Left lung (tissue), 10 donors: ENCODE data around the gene ARMH2. TPM values are rescaled to one million over a fixed set of nuclear protein-coding genes. Genes with fewer than 3 reads are reported as not detected.

Experiments used
- ATAC-seq: fragments of 200-7000 bp; cut with Tn5 transposase; one replicate; pipeline ENCODE4 v1.9.1; 2020; ENCODE audit warnings: moderate library complexity
- DNase-seq, 4 donors: peaks; one replicate each; pipeline ENCODE4 v3.0.0-alpha.2; 2013 to 2020
- H3K27ac ChIP-seq, 2 donors: fragments of 200-600 bp; sonication (generic) in 1 of 2; one replicate each; pipeline versions ENCODE4 v1.5.0 to v1.8.0; 2020 to 2021
- H3K27me3 ChIP-seq, 2 donors: fragments of 200-600 bp; sonication (generic) in 1 of 2; one replicate each; pipeline versions ENCODE4 v1.5.0 to v1.8.0; 2020 to 2021
- H3K36me3 ChIP-seq, 2 donors: fragments of 200-600 bp; sonication (generic) in 1 of 2; one replicate each; pipeline versions ENCODE4 v1.5.0 to v1.8.0; 2020 to 2021
- H3K4me1 ChIP-seq, 2 donors: fragments of 200-600 bp; one replicate each; pipeline ENCODE4 v1.8.0; 2021
- H3K4me3 ChIP-seq, 2 donors: fragments of 200-600 bp; sonication (generic) in 1 of 2; one replicate each; pipeline versions ENCODE4 v1.5.0 to v1.8.0; 2020 to 2021; ENCODE audit warnings: mild to moderate bottlenecking in 1 of 2
- H3K9me3 ChIP-seq, 2 donors: fragments of 200-600 bp; sonication (generic) in 1 of 2; one replicate each; pipeline versions ENCODE4 v1.5.0 to v1.8.0; 2020 to 2021
- intact Hi-C, 2 donors: fragments of 100-400 bp; cut with DNase I; formaldehyde crosslinking; loops; one replicate each; pipeline versions ENCODE4 v1.11.2 to v1.14.2; 2022
- polyA plus RNA-seq, 6 donors: library from polyadenylated mRNA; unstranded; fragments of 120-200 nt; gene quantifications; one replicate each; pipeline ENCODE4 v1.2.1, GENCODE V29; 2013; ENCODE audit not compliant: insufficient read length in 6 of 6
- total RNA-seq, 2 donors: library from RNA; stranded (reverse); fragmentation: NEBNext Ultra II Directional; extraction: Animal tissue kit (Norgen Biotek cat#: 25700); gene quantifications; one replicate each; pipeline ENCODE4 v1.2.1, GENCODE V29; 2021
- TF ChIP-seq, protein P1 (sequence below), 2 donors: fragments of 200-600 bp; sonication (generic) in 1 of 2; IDR thresholded peaks; one replicate each; pipeline versions ENCODE4 v1.5.0 to v1.8.0; 2021; ENCODE audit warnings: antibody characterized with exemption in 2 of 2
- donor health status: DM: no; HTN: yes; CAD: no.
- donor health status: DM: no; HTN: no; CAD: no.

The ARMH2 gene
- total and polyA plus RNA-seq, 8 donors = 0.40 to 0.72 (median 0.50) TPM; not detected in 5

DNA sequence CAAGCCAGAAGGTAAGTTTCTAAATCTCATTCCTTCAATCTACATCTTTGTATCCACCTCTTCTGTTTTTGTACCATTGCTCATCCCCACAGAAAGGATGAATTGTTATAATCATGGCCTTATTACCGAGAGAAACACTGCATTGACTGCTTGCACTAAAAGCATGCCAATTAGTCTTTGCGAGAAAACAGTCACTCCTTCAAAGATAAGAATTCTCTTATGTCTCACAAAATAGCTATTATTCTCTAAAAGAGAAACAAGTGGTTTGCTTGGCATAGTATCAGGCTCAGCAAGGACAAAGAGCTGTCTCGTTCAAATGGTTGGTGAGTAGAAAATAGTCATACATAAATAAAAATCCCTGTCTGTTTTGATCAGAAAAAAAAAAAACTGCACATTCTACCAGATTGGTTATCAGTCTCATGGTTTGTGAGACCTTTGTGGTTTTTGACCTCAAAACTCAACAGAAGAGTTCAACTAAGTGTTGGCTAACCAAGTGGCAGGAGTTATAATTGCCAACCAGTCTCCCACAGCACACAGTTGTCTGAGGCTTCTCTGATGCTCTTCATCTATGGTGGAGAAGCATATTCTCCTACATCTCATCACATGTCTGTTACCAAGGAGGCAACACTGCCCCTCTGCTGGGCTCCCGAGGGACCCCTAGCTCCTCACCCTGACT is 35.1 kb upstream of the ARMH2 start:
- TF ChIP-seq, protein P1, sequence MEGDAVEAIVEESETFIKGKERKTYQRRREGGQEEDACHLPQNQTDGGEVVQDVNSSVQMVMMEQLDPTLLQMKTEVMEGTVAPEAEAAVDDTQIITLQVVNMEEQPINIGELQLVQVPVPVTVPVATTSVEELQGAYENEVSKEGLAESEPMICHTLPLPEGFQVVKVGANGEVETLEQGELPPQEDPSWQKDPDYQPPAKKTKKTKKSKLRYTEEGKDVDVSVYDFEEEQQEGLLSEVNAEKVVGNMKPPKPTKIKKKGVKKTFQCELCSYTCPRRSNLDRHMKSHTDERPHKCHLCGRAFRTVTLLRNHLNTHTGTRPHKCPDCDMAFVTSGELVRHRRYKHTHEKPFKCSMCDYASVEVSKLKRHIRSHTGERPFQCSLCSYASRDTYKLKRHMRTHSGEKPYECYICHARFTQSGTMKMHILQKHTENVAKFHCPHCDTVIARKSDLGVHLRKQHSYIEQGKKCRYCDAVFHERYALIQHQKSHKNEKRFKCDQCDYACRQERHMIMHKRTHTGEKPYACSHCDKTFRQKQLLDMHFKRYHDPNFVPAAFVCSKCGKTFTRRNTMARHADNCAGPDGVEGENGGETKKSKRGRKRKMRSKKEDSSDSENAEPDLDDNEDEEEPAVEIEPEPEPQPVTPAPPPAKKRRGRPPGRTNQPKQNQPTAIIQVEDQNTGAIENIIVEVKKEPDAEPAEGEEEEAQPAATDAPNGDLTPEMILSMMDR (IDR thresholded peaks at IDR 0.05) = no peak
- no peaks in the 10 kb centered on the region for H3K27me3 ChIP-seq
- no peak for ATAC-seq

DNA sequence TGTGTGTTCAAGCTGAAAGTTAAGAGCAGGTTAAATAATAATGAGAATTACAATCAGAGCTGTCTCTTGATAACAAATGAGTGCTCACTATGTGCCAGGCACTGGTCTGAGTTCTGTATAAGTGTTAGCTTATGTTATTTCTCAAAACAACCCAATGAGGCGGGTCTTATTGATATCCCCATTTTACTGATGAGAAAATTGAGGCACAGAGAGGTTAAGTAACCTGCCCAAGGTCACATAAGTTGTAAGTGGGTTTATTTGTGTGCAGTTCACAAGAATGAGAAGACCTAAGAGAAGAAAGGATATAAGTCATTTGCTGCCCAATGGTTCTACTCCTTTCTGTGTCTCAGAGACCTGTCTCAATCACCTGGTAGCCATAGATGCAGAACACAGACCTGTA is 34.1 kb upstream of the ARMH2 start:
- Histone ChIP-seq H3K4me3 (no peak overlapping the region), H3K27me3 (no peaks in the 10 kb centered on the region), H3K4me1 (peaks cover 0 to 6% of the 10 kb centered on the region in 2 donors), H3K27ac (no peak overlapping the region), H3K9me3 (no peaks in the 10 kb centered on the region), H3K36me3 (peaks cover 0 to 90% of the 10 kb centered on the region in 2 donors)
- TF ChIP-seq, protein P1 (IDR thresholded peaks at IDR 0.05) = no peak
- intact Hi-C loops = no loop called here
- DNase-seq (no peak), ATAC-seq (no peak)

More for the DNA sequence above, 35.1 kb upstream of the ARMH2 start:
- Histone ChIP-seq H3K9me3 (no peaks in the 10 kb centered on the region), H3K4me1 (peaks cover 0 to 6% of the 10 kb centered on the region in 2 donors), H3K36me3 (peaks cover 0 to 90% of the 10 kb centered on the region in 2 donors), H3K27ac (no peak overlapping the region), H3K4me3 (no peak overlapping the region)
- DNase-seq = no peak
- intact Hi-C loops = no loop called here

DNA sequence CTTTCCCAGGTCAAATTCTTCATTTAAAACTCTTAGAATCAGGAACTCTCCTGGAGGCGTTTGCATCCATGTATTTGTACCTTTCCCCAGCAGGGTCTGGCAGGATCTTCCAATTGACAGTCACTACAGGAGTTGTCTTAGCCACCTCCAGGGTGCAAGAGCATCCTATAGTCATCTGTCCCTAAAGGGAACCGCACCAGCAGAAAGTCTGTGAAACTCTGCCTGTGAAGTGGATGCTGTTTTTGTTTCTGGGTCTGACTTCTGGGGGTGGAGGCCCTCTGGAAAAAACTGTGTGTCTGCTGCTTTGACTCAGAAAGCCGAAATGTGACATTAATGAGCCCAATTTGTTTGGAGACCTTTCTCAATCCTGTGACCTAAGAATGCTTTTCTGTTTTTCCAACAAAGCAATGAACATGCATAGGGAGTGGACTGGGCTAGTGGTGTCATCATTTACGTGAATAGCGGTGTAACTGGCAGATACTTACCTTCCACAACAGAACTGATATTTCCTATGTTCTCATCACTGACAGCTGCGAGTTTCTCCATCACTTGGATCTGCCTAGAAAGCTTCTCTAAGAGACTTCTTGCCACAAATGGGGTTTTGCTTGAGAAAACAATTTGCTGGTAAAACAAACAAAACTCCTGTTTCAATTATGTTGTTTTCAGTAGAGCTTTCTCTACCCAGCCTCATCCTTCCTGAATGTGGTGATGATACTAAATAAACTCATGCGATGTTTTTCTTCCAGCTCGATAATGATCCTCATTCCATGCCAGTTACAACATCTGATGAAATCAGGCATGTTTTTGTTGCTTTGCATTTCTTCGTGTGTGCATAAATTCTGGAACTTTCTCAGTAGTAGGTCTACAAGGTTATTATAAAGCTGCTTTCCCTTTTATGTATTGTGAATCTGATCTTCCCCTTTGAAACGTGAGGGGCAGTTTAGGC is 33.3 kb upstream of the ARMH2 start:
- no peaks in the 10 kb centered on the region for H3K27me3 ChIP-seq
- no peak for DNase-seq
- peaks cover 0 to 6% of the 10 kb centered on the region in 2 donors for H3K4me1 ChIP-seq
- no peak overlapping the region for H3K4me3 ChIP-seq
- H3K36me3 ChIP-seq = peaks cover 0 to 90% of the 10 kb centered on the region in 2 donors
- H3K27ac ChIP-seq = no peak overlapping the region
- no peak for ATAC-seq
- TF ChIP-seq, protein P1 (IDR thresholded peaks at IDR 0.05) = no peak
- intact Hi-C loops = no loop called here
- no peaks in the 10 kb centered on the region for H3K9me3 ChIP-seq

DNA sequence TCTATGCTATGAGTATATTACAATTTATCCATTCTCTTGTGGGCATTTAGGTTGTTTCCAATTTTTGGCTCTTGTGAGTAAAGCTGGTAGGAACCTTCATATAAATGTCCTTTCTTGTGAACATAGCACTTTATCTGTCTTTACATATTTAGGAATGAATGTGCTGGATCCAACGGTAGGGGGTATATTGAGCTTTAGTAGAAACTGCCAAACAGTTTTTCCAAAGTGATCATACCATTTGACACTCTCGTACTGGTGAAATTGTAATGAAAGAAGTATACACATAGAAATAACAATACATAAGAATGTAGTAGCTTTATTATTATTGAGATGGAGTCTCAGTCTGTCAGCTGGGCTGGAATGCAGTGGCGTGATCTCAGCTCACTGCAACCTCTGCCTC is 30.9 kb upstream of the ARMH2 start:
- H3K9me3 ChIP-seq = no peaks in the 10 kb centered on the region
- ATAC-seq = no peak
- no peaks in the 10 kb centered on the region for H3K27me3 ChIP-seq
- H3K4me1 ChIP-seq = no peaks in the 10 kb centered on the region
- DNase-seq = no peak
- intact Hi-C loops = no loop called here
- no peak overlapping the region for H3K27ac ChIP-seq
- TF ChIP-seq, protein P1 (IDR thresholded peaks at IDR 0.05) = no peak
- peaks cover 0 to 100% of the 10 kb centered on the region in 2 donors for H3K36me3 ChIP-seq
- H3K4me3 ChIP-seq = no peak overlapping the region

DNA sequence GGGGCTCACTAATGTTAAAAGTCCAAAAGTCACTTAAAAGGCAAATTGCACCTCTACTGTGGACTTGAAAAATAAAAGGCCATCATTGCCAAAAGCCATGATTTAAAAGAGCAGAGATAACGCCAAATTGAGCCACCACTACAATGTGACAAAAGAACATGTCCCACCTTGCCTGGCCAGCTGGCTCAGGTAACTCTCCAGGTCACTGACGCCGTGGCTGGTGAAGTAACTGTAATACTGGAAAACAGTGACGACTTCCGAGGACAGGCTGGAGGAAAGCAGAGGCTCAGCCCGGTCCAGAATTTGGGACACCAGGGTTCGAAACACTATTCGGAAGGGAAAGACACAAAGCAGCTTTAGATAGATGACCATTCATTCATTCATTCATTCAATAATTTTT is 29.3 kb upstream of the ARMH2 start:
- Histone ChIP-seq H3K9me3 (no peaks in the 10 kb centered on the region), H3K4me1 (no peaks in the 10 kb centered on the region), H3K27ac (no peak overlapping the region), H3K36me3 (peaks cover 0 to 100% of the 10 kb centered on the region in 2 donors), H3K27me3 (no peaks in the 10 kb centered on the region), H3K4me3 (no peak overlapping the region)
- TF ChIP-seq, protein P1 (IDR thresholded peaks at IDR 0.05) = no peak
- intact Hi-C loops = no loop called here
- DNase-seq = no peak
- ATAC-seq = no peak
